HT-29 (cell line): ENCODE results near the gene GINS2. TPM values are rescaled to one million over a fixed set of nuclear protein-coding genes. Genes with fewer than 3 reads are reported as not detected.
A peak's percentile ranks its signal among the peaks of the same experiment; 100 is the strongest.

Experiments
- DNase-seq: peaks from one replicate; pipeline ENCODE4 v3.0.0-alpha.2; 2015; ENCODE audit warnings: low spot score
- total RNA-seq: library from RNA; depleted of rRNA; stranded (reverse); fragments of >200 nt; shearing (Covaris generic); gene quantifications from 2 replicates; pipeline ENCODE4 v1.2.3, GENCODE V29; 2014

The GINS2 gene
- total RNA-seq, 1 experiment from 2014 or later, result 22.8 TPM

DNA sequence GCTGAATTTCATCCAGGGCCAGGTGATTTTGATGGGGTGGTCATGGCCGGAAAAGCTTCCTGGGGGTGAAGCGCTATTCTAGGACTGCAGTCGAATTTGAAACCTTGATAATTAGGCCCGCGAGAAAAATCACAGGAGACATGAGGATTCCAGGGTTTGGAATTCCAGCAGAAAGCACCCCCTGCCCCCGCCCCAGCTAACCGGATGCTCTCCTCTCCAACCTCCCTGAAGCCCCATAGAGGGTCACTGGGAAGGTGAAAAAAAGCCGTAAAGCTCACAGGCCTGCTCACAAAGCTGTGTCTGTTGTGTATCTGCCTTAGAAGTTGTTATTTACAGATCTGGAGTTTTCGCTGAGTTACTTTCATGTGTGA lies 1.2 kb upstream of the GINS2 start:
- no peak for DNase-seq

DNA sequence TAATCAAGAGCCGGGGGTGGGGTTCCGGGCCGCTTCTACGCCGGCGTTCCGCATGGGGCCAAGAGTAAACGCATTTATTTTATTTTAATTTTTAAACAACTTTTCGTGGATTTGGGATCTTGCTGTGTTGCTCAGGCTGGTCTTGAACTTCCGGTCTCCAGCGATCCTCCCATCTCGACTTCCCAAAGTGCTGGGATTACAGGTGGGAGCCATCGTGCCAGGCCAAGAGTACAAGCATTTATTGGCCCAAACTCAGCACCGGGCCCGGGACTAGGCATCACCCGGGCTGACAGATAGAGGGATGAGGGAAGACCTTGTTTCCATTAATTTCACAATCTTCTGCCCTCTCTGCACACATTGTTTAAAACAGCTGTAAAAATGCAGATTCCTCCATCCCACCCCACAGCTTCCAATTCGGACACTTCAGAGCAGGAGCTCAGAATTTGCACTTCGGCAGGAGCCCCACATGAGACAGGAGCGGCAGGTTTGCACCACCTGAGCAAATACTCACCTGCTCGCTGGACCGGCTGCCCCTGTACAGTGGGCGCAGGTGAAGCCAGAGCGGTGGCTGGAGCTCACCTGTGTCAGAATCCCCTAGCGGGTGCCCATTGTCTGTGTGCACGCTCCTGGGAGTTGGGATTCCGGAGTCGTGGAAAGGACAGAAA lies 663 bp upstream of the GINS2 start:
- peak; percentile 39 for DNase-seq

DNA sequence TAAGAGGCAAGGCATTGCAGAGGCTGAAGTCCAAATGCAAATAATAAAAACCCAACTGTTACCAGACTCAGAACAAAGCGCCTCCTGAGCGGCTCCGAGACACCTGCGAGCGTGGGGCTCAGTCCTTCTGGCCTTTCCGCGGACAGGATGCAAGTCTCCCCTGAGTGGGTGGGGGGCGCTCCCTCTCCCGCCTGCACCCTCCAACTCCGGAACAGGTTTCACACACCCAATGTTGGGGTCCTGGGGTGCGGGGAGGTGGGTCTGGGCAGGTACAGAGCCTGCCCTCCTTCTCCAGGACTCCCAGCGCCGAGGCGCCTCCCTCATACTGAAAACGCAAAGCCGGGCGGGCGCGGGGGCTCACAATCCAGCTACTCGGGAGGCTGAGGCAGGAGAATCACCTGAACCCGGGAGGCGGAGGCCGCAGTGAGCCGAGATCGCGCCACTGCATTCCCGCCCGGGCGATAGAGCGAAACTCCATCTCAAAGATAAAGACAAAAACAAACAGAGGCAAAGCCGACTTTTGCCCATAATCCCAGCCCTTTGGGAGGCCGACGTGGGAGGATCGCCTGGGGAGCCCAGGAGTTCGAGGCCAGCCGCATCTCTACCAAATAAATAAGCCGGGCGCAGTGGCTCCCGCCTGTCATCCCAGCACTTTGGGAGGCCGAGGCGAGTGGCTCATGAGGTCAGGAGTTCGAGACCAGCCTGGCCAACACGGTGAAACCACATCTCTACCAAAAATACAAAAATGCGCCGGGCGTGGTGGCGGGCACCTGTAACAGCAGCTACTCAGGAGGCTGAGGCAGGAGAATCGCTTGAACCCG lies 893 bp downstream of the GINS2 start:
- DNase-seq, result no peak

DNA sequence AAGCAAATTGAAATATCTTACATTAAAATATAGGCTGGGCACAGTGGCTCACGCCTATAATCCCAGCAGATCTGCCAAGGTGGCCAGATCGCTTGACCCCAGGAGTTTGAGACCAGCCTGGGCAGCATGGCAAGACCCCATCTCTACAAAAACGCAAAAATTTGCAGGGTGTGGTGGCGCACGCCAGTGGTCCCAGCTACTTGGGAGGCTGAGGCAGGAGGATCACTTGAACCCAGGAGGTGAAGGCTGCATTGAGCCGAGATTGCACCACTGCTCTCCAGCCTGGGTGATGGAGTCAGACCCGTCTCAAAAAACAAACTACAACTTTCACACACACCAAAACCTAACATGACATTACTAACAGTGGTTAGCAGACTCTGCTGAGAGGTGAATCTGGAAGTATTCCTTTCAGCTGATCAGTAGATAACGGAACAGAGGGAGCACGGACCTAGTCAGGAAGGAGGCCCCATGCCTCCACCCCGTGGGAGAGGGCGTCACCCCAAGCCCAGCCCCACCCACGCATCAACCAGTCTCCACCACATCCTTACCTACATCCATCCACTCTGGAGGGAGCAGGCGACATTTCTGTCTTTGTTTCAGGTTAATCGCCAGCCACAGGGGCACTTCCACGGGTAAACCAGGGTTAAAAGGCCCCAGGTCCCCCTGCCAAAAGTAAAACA lies 1.7 kb downstream of the GINS2 start:
- DNase-seq, result no peak

DNA sequence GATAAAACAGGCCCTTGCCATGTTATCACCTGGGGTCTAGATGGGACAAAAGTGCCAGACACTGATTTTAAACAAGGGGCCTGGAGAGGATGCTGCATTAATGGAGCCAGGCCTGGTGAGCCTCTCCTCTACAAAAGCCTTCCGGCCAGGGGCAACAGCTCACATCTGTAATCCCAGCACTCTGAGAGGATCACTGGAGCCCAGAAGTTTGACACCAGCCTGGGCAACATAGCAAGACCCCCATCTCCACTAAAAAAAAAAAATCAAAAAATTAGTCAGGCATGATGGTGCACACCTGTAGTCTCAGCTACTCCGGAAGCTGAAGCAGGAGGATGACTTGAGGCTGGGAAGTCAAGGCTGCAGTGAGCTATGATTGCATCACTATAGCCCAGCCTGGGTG lies 3.5 kb downstream of the GINS2 start:
- no peak for DNase-seq

DNA sequence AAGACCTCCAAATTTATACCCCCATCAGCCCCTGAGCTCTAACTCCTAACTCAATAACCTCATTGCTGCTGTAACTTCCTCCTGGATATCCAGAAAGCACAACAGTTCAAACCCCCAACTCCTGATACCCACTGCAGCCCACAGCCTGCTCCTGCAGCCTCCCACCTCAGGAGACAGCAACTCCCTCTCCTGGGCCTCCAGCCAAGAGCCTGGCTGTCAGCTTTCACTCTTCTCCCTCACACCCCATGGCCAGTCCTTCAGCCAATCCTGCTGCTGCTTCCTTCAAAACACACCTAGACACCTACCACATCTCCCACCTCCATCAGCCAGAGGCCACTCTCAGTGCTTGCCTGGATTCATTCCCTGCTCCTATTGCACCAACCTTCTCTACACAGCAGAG lies 5.4 kb downstream of the GINS2 start:
- DNase-seq, result no peak

DNA sequence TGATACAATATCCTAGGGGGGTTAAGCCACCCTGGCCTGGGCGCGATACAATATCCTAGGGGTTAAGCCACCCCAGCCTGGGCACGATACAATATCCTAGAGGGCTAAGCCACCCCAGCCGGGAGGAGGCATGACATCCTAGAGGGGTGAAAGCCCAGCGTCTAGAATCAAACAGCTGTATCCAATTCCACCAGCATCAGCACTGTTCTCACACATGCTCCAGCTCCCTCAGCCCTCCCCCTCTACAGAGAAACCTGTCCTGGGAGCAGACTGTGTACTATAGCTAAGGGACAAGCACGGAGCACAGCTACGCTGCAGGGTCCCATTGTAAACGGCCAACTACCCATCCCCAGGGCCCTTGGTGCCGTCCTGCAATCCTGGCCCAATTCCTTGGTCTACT lies 6.2 kb downstream of the GINS2 start:
- DNase-seq, result no peak

DNA sequence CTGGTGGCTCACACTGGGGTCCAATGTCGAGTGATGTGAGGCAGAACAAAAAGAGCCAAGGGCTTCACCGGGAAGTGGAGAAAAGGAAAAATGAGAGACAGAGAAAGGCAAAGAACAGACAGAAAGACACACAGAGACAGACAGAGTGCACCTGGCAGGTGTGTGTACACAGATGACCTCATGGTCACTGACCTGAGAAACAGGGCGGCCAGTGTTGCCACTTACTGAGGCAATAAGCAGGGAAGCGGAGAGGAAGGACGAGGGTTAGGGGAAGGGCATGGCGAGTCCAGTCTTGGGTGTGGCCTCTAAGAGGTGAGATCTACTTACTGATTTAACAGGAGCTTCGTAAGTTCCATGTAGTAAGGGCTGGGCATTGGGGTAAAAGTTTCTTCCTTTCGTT lies 7.5 kb downstream of the GINS2 start:
- no peak for DNase-seq

DNA sequence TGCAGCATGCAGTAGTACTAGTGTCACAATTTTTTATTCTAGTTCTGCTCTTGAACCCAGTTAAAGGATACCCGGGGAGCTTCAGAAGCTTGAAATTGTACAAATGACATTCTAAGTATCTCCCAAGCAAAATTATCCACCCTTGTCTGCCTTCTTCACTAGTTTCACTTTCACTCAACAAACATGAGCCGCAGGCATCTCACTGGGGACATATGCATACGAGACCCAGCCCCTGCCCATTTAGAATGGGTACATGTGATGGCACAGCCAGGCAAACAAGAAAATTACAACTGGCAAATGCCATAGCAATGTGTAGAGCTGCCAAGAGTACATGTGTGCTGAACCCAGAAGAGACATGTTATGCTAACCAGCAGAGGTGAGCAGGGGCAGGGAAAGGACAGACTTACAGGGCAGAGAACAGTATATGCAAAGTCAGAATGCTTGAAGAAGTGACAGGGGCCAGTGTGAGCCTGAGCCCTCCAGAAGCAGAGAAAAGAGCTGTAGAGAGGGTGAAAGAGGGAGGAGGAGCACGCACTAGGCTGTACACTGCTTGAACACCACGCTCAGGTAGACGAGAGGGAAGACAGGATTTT lies 8.3 kb downstream of the GINS2 start:
- no peak for DNase-seq

DNA sequence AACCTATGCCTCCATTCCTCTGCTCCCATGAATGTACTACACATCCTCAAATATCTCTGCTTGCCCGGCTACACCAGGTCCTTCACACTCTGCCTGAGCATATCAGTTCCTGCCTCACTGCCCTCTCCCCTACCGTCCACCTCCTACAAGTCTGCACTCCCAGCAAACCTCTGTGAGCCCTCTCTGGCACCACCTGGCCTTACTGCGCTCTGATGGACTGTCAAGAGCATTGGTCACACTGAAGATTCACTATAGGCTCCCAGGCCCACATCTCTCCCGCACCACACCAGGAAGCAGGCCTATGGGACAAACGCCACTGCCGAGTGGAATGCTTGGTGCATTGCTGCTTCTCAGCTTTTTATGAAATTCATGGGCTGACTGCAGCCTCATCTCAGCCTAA lies 8.9 kb downstream of the GINS2 start:
- no peak for DNase-seq

DNA sequence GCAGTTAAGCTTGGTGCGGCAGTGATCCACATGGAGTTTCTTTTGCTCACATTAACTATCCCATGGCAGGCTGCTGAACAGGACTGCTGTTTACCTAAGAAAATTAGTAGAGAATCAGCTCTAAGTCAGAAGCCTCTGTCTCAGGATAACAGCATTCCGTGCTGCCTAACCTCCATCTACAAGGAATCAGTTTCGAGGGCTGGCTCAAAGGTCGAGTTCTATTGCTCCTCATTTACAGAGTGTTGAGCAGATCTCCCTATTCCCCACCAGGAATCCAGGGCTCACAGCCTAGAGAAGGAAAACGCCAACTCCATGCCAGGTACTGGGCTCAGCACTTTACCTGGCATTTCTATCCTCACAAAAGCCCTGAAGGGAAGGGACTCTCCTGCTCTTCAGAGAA lies 9.9 kb downstream of the GINS2 start:
- no peak for DNase-seq

DNA sequence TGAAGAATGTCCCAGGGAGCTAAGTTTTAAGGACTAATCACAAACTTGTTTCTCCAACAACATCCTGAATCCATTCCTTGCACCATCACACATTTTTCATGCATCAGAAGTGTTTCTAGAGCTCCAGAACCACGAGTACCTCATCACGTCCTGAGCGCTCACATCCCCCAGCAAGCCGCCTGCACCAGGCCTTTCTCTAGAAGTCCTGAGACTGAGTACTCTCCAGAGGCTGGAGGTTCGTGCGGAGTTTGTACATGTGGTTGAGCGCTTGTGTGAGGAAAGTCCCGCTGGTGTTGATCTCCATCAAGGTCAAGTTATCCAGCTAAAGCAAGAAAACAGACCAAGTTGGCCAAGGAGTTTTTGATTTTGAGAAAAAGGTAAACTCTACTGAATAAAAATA lies 10.7 kb downstream of the GINS2 start:
- DNase-seq, result no peak

DNA sequence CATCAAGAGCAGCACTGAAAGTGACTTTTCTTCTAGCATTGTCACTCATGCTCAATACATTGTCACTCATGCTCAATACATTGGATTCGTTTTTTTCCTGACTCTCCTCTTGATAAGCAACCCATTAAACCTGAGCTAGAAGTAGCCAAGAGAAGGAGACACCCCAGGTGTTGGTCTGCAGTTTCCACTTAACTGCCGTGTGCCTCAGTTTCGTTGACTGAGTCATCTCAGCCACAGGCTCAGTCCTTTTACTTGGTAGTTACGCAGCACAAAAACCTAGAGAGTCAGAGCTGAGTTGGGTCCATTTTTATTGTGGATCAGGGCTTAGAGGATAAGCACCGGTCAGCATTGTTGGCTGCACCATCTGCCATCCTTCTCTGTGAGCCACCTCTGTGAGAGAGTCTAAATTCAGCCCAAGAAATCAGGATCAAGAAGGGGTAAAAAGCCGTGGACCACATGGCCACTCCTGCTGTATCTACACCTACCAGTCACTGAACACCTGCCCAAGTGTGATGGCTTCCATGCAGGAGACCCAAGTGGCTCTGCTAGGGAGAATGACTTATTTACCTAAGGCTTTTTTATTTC lies 11.3 kb downstream of the GINS2 start:
- DNase-seq, result no peak

DNA sequence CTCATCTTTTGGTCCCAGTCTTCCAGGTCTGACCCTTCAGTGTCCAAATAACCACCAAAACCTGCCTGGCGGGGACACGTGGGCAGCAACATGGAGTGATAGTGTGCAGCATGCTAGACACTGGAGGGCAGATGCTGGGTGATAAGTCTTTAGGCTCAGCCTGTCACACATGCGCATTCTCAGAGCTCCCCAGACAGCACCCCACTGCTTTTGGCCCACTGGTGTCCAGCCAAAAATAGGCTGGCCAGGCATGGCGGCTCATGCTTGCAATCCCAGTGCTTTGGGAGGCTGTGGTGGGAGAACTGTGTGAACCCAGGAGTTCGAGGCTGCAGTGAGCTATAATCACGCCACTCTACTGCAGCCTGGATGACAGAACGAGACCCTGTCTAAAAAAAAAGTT lies 12.3 kb downstream of the GINS2 start:
- DNase-seq, result no peak

DNA sequence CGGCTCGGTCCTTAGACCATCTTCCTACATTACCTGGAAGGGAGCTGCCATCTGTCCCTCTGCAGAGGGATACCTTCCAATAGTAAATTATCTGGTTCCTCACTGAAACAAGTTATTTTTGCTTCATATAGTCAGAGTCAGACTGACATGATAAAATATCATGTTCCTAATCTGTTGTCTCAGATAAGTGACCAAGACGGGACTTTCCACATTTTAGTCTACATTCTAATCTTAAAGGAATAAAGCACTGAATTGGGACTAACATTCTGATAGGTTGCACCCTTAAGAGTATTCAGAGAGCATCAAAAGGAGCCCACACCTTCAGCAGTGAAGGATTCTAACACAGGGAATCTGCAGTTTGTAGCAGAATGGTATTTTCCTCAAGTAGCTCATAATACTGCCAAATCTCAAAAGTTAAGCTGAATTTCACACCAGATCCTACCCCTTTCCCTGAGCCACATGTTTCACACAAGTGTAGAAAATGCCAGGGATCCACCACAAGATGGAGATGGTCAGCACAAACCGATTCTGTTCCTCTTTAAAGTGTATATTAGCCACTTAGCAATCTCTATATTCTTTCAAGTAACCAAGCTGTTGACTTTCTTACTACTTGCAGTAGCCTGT lies 13.4 kb downstream of the GINS2 start:
- peak; percentile 51 for DNase-seq

DNA sequence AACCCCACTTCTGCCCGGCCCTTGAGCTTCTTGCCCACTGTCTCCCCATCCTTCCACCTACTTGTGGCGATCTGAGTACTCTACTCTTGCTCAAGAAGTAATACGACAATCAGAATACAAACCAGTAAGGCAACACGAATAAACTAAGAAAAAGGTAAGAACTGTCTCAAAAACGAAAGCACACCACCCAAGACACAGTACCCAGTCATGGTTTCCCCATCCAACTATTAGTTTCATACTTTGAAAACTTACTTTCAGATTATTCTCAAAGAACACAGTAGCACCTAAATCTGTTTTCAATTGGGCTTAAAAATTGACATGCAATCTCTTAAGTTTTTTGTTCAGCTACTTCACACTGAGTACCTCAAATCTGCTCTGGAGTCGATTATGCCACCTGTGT lies 13.9 kb downstream of the GINS2 start:
- no peak for DNase-seq

DNA sequence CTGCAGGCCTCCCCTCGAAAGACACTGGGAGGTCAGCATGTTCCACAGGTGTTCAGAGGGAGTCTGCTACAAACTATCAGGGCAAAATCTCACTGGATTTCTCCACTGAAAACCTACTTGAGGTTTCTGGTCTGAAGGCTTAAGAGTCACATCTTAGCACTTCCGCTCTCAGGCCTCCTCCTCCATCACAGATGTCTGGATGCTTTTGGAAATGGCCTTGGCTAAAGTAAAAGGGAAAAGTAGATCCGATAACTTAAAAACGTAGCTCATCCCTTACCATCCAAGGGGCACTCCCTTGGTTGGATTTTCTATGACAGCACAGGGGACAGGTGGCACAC lies 14.4 kb downstream of the GINS2 start:
- DNase-seq, result no peak

DNA sequence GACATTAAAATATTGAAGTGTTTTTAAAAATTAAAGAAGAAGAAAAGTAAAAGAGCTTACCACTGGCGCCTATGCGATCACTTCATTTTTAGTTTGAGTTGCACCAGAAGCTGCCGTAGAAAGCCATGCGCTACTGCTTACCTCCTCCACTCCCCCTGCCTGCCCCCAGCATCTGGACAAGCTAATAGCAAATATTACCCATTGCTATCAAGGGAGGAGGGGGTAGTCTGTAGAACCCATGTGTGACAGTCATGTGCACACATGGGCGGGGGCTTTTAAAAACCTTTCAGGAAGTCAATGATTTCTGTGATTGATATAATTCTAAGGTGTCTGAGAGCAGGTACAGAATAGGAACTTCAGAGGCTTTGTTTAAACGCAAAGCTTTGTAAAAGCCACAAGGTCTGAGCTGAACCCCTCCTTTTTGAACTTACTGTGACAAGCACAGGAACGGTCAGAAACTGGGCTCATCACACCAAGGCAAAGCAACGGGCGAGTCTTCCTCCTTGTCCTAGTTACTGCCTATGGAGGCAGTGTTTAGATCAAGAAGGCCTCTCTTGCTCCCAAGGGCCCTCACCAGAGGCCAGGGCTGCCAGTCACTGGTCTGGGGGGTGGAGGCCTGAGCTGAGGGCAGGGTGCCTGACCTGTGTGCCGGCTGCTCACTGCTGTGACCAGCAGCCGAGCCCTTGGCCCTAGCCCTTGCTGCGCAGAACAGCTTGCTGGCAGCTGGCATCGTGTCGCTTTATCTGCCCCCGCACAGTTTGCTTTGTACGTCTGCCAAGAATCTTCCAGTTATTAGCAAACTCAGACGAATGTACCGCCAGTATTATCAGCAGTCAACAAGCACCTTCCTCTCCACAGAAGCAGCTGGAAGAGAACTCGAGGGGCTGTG lies 15.0 kb downstream of the GINS2 start:
- peak; percentile 63 for DNase-seq

DNA sequence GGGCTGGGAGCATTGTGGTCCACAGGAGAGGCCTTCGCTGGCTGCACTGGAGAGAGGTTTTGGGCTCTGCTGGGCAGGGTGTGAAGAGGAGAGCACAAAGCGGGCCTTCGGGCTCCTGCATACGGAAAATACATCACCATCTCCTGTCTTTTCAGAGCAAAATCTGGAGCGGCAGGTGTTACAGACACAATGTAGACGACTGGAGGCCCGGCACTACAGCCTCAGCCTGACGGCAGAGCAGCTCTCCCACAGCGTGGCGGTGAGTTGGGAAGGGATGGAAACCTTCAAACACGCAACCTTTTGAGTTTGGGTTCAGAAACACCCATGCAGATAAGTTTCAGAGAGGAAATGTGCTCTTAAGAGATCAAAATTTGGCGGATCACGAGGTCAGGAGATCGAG lies 17.9 kb downstream of the GINS2 start:
- DNase-seq, result no peak

DNA sequence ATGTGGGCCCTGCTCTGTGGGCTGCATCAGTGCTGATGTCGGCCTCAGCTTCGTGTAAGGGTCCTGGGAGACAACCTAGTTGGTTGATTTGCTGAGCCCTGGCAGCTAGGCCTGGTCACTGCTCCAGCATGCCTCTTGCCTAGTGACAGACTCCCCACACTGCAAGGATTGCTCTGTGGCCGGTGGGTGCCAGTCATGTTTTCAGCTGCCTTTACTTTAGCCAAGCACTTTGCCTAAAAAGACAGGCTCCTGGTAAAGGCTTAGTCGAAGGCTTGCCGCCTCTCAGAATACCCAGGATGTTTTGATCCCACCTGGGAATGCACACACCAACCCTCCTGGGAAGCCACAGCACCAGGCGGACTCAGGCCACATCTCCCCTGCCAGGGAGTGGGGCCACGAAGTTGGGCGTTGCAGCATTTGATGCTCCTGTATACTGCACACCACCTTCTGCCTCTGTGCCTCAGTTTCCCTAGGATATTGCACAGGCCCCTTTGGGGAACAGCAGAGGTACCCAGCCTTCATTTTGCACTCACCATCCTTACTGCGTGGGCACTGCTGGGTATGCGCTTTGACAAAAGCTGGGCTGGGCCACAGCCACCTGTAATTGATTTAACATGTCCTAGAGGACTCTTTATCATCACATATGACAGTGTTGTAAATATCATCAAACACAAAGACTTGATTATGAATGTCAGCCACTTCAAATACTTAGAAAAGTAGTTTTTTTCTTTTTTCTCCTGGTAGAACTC lies 19.9 kb downstream of the GINS2 start:
- DNase-seq, result no peak
